Endothelial cell of umbilical vein (primary cell): ENCODE results near the gene HYLS1. TPM values are rescaled to one million over a fixed set of nuclear protein-coding genes. Genes with fewer than 3 reads are reported as not detected.

Experiments used
- BruUV-seq: library from RNA; stranded (reverse); fragments of 400-500 nt; replicated peaks from 2 replicates; lab custom pipeline; 2021; lab: Mats Ljungman, UMichigan
- CTCF ChIA-PET: fragments of 300-600, 350-600 bp; sonication (Branson Sonifier 250); formaldehyde crosslinking; loops from one replicate; lab custom pipeline; 2021; ENCODE audit warnings: antibody characterized with exemption, inconsistent platforms; lab: Charles Lee
- POLR2A ChIA-PET: fragments of 300-600, 350-600 bp; sonication (Branson Sonifier 250); formaldehyde crosslinking; loops from one replicate; lab custom pipeline; 2021; ENCODE audit warnings: antibody characterized with exemption, inconsistent platforms; lab: Charles Lee
- DNase-seq: peaks from one replicate; pipeline ENCODE4 v3.0.0-alpha.2; 2011; ENCODE audit warnings: low read depth, low spot score
- FAIRE-seq: peaks from 2 replicates; lab custom pipeline; 2011; peaks lifted over from hg19 to GRCh38; lab: Jason Lieb, UNC
- H2AFZ ChIP-seq: 2 replicates; pipeline ENCODE4 v1.6.0; 2012; ENCODE audit warnings: low read depth, low read length, control low read depth, inconsistent platforms
- H3K27ac ChIP-seq: 2 replicates; pipeline ENCODE4 v1.5.1; 2011; ENCODE audit warnings: low read depth, mild to moderate bottlenecking, control low read depth, low read length, moderate library complexity; ENCODE audit not compliant: insufficient read depth
- H3K27me3 ChIP-seq, 2 experiments: 2 replicates each; pipeline versions ENCODE4 v1.6.0 to v1.6.1; 2011; ENCODE audit warnings: low read length in 2 of 2, mixed read lengths in 1 of 2; ENCODE audit not compliant: control insufficient read depth in 2 of 2, insufficient read depth in 2 of 2
- H3K36me3 ChIP-seq, 2 experiments: 2 replicates in 1 of 2; 3 replicates in 1 of 2; pipeline ENCODE4 v1.5.1; 2011; ENCODE audit warnings: low read length in 2 of 2, mild to moderate bottlenecking in 1 of 2, moderate library complexity in 1 of 2; ENCODE audit not compliant: control insufficient read depth in 2 of 2, insufficient read depth in 2 of 2; ENCODE audit errors: extremely low read depth in 1 of 2
- H3K4me1 ChIP-seq: 3 replicates; pipeline ENCODE4 v1.5.1; 2011; ENCODE audit warnings: mild to moderate bottlenecking, low read length; ENCODE audit not compliant: control insufficient read depth, insufficient read depth; ENCODE audit errors: extremely low read depth
- H3K4me2 ChIP-seq: 2 replicates; pipeline ENCODE4 v1.6.1; 2011; ENCODE audit warnings: low read length, control low read depth, mixed read lengths; ENCODE audit not compliant: insufficient read depth
- H3K4me3 ChIP-seq, 3 experiments: fragments of 200-600 bp in 1 of 3; sonication (generic), shearing (Covaris generic) in 1 of 3; replicated peaks in 1 of 3; 2 replicates each; pipeline ENCODE4 v1.5.1; 2011 to 2016; ENCODE audit warnings: control low read depth in 3 of 3, low read length in 3 of 3, mild to moderate bottlenecking in 2 of 3, inconsistent platforms in 1 of 3, low read depth in 1 of 3, moderate library complexity in 1 of 3; ENCODE audit not compliant: insufficient read depth in 1 of 3
- H3K79me2 ChIP-seq: 2 replicates; pipeline ENCODE4 v1.6.0; 2012; ENCODE audit warnings: low read length, inconsistent platforms; ENCODE audit not compliant: control insufficient read depth, insufficient read depth
- H3K9ac ChIP-seq: replicated peaks from 2 replicates; pipeline ENCODE3; 2011; ENCODE audit warnings: low read length, control low read depth; ENCODE audit not compliant: insufficient read depth; ENCODE audit errors: extremely low read depth
- H3K9me1 ChIP-seq: replicated peaks from 3 replicates; pipeline ENCODE4 v1.6.0; 2011; ENCODE audit warnings: mild to moderate bottlenecking, low read length; ENCODE audit not compliant: control insufficient read depth, insufficient read depth; ENCODE audit errors: extremely low read depth
- H3K9me3 ChIP-seq: replicated peaks from 2 replicates; pipeline ENCODE4 v1.5.1; 2012; ENCODE audit warnings: low read length, inconsistent platforms; ENCODE audit not compliant: control insufficient read depth, insufficient read depth
- H4K20me1 ChIP-seq: replicated peaks from 2 replicates; pipeline ENCODE3; 2011; ENCODE audit warnings: mild to moderate bottlenecking, low read length; ENCODE audit not compliant: control insufficient read depth, insufficient read depth; ENCODE audit errors: extremely low read depth
- EZH2 ChIP-seq: IDR thresholded peaks from 2 replicates; pipeline ENCODE4 v1.6.1; 2012; ENCODE audit warnings: borderline replicate concordance, low read depth, mild to moderate bottlenecking, moderate library complexity, low read length, inconsistent platforms; ENCODE audit not compliant: severe bottlenecking
- FOS ChIP-seq: IDR thresholded peaks from 2 replicates; pipeline ENCODE4 v1.6.1; 2011; ENCODE audit warnings: mild to moderate bottlenecking, low read length, moderate library complexity, borderline replicate concordance; ENCODE audit not compliant: insufficient read depth
- GATA2 ChIP-seq: IDR thresholded peaks from 2 replicates; pipeline ENCODE4 v1.7.0; 2011; ENCODE audit warnings: low read depth, mild to moderate bottlenecking, moderate library complexity, mixed read lengths, low read length; ENCODE audit not compliant: insufficient read length, insufficient read depth
- JUN ChIP-seq: IDR thresholded peaks from 2 replicates; pipeline ENCODE4 v1.6.1; 2011; ENCODE audit warnings: borderline replicate concordance, low read depth; ENCODE audit not compliant: insufficient read length, insufficient read depth
- MYC ChIP-seq: IDR thresholded peaks from one replicate; pipeline ENCODE4 v1.6.1; 2011; ENCODE audit warnings: mild to moderate bottlenecking, low read depth, low read length
- POLR2A ChIP-seq: IDR thresholded peaks from 2 replicates; pipeline ENCODE4 v1.6.1; 2012; ENCODE audit warnings: low read depth, mild to moderate bottlenecking, control low read depth, low read length
- POLR2AphosphoS5 ChIP-seq: IDR thresholded peaks from 2 replicates; pipeline ENCODE4 v1.6.1; 2012; ENCODE audit warnings: low read depth, mild to moderate bottlenecking, control low read depth, low read length, moderate library complexity; ENCODE audit not compliant: insufficient read depth
- dilution Hi-C: fragments of 300-500 bp; cut with MboI; formaldehyde crosslinking; loops from one replicate; pipeline ENCODE4 v1.15.0; 2019; ENCODE audit warnings: low sequenced_read_pairs; ENCODE audit not compliant: extremely low pct_ligation_motif_present
- intact Hi-C: fragments of 100-400 bp; cut with micrococcal nuclease; formaldehyde crosslinking; loops from one replicate; pipeline ENCODE4 v1.10.0; 2022
- polyA plus RNA-seq, 4 experiments: library from polyadenylated mRNA; depleted of rRNA in 3 of 4; stranded (reverse) in 3 of 4; unstranded in 1 of 4; fragments of >200 nt; gene quantifications; 2 replicates each; pipeline versions ENCODE4 v1.2.1 to v1.2.3, GENCODE V29; 2011 to 2012; ENCODE audit warnings: missing spikeins in 1 of 4
- total RNA-seq: library from RNA; stranded (reverse); gene quantifications from 2 replicates; pipeline ENCODE4 v1.2.3, GENCODE V29; 2021
- TF ChIP-seq, protein P1 (sequence below), 2 donors: IDR thresholded peaks; 1 replicate in 1 of 2; 2 replicates in 1 of 2; pipeline ENCODE4 v1.5.1; 2011; ENCODE audit warnings: low read length in 2 of 2, mild to moderate bottlenecking in 2 of 2, moderate library complexity in 2 of 2, control low read depth in 1 of 2, inconsistent platforms in 1 of 2, low read depth in 1 of 2; ENCODE audit not compliant: insufficient read depth in 1 of 2; ENCODE audit errors: extremely low read depth in 1 of 2
- TF ChIP-seq, protein P2 (sequence below): IDR thresholded peaks from 2 replicates; pipeline ENCODE4 v1.6.1; 2011; ENCODE audit not compliant: insufficient read depth, insufficient read length

Gene HYLS1
- total and polyA plus RNA-seq, 2 donors (not counting 3 experiments of a cell fraction or from before 2014, with no cell fraction given): 4.7 to 12.6 TPM

DNA sequence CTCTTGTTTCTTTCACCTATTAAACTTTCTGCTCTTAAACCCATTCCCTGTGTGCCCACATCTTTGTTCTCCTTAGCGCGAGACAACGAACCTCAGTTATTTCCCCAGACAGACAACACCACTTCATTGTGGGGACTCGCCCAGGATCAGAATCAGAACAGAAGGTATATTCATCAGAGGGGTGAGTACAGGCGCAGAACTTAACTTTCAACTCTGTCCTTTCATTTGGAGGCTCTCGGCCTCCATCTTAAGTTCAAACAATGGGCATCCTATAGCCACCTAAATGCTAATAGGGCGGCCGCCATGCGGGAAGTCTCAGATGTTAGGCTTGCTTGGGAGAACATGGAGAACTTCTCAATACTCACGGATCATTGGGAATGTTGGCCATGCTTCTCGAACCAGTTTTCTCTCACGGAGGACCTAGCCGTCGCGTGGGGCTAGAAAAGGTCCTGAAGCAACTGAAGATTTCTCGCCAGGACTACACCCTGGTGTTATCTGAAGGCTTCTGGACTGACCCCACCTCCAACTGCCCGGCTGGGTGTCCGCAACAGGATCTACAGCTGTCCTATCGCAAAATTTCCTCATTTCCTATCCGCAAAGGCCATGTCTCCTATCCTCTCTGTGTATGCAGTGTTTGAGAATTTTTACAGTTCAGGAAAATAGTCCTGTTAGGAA, 13.4 kb upstream of the HYLS1 start:
- Histone ChIP-seq H3K9me3 (no peaks in the 10 kb centered on the region), H3K9ac (no peak overlapping the region), H4K20me1 (no peaks in the 10 kb centered on the region), H3K4me2 (no peak overlapping the region), H3K27ac (no peak overlapping the region), H3K36me3 (no peaks in the 10 kb centered on the region), H3K4me3 (no peak overlapping the region), H3K79me2 (no peaks in the 10 kb centered on the region), H3K27me3 (no peaks in the 10 kb centered on the region), H2AFZ (no peak overlapping the region), H3K9me1 (no peaks in the 10 kb centered on the region), H3K4me1 (no peaks in the 10 kb centered on the region)
- DNase-seq (no peak), FAIRE-seq (peak; percentile 47)
- intact Hi-C loops (loop anchor here (1.0 to 10.0 kb wide), 7 partner anchors 150 to 779 kb away; partner anchors contain the start of genes EI24 and PKNOX2), dilution Hi-C loops (no loop called here)
- CTCF ChIA-PET: interaction anchor here (1.5 to 2.4 kb wide), 2 partner anchors 14 to 150 kb away, joined by 3 to 29 read pairs; partner anchors contain the start of gene HYLS1
- TF ChIP-seq MYC (no peak), POLR2A (no peak), POLR2AphosphoS5 (no peak), FOS (no peak), JUN (no peak), GATA2 (no peak), EZH2 (no peak)
- TF ChIP-seq, protein P1, sequence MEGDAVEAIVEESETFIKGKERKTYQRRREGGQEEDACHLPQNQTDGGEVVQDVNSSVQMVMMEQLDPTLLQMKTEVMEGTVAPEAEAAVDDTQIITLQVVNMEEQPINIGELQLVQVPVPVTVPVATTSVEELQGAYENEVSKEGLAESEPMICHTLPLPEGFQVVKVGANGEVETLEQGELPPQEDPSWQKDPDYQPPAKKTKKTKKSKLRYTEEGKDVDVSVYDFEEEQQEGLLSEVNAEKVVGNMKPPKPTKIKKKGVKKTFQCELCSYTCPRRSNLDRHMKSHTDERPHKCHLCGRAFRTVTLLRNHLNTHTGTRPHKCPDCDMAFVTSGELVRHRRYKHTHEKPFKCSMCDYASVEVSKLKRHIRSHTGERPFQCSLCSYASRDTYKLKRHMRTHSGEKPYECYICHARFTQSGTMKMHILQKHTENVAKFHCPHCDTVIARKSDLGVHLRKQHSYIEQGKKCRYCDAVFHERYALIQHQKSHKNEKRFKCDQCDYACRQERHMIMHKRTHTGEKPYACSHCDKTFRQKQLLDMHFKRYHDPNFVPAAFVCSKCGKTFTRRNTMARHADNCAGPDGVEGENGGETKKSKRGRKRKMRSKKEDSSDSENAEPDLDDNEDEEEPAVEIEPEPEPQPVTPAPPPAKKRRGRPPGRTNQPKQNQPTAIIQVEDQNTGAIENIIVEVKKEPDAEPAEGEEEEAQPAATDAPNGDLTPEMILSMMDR (IDR thresholded peaks at IDR 0.05; ENCODE audit: extremely low read depth in 1 of 2, insufficient read depth in 1 of 2, low read depth in 1 of 2, low read length in 2 of 2): no peak
- TF ChIP-seq, protein P2, sequence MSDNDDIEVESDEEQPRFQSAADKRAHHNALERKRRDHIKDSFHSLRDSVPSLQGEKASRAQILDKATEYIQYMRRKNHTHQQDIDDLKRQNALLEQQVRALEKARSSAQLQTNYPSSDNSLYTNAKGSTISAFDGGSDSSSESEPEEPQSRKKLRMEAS: no peak
- no TSS peak for BruUV-seq
- POLR2A ChIA-PET: no interaction called here
